Hematopoietic multipotent progenitor cell (in vitro differentiated cells): Measurements from ENCODE around the gene VPS50. TPM values are rescaled to one million over a fixed set of nuclear protein-coding genes. Genes with fewer than 3 reads are reported as not detected.

Experiments
- DNase-seq, 3 donors: peaks; one replicate each; pipeline ENCODE4 v3.0.0-alpha.2; 2011 to 2015; ENCODE audit warnings: low read depth in 2 of 3, low spot score in 2 of 3
- total RNA-seq: library from RNA; depleted of rRNA; stranded (reverse); fragments of >200 nt; gene quantifications from one replicate; pipeline ENCODE4 v1.2.3, GENCODE V29; 2012

VPS50 gene
- 10.8 TPM for total RNA-seq

- DNase-seq, result peak; percentile 85 to 98 (median 94)
Measured at GRCh38 chr7:93231799-93232672, at the start of gene VPS50. VPS50 (plus strand) TSS chr7:93232366; CDS start chr7:93232468, 102 bp downstream.

DNA sequence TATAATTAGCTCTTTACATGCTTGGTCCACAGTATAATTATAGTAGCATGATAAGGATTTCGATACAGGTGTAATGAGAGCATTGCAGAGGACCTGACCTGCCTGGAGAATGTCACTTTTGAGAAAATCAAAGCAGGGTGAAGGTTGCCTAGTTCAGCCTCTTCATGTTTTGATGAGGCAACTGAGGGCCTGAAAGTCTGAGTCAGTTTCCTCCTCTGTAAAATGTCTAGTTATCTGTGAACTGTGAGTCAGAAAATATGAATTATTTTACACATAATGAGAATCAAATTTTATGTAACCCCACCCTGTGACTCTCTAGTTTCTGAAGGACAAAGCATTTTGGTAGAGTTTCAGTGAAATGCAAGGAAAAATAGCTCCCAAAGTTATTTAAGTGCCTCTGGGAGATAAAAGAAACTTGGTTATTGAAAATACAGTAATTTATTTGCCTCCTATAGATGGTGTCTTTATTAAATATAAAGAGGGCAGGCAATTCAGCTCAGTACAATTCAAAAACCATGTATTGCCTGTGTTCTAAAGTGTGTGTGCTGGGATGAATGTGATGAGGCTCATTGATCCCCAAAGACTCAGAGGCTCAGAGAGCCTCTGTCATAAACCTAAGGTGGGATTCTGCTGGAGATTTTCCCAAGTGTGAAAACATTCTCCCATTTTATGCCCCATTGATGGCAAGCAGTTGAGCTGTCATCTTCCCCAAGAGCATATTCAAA is 46.7 kb upstream of the VPS50 start:
- no peak for DNase-seq

DNA sequence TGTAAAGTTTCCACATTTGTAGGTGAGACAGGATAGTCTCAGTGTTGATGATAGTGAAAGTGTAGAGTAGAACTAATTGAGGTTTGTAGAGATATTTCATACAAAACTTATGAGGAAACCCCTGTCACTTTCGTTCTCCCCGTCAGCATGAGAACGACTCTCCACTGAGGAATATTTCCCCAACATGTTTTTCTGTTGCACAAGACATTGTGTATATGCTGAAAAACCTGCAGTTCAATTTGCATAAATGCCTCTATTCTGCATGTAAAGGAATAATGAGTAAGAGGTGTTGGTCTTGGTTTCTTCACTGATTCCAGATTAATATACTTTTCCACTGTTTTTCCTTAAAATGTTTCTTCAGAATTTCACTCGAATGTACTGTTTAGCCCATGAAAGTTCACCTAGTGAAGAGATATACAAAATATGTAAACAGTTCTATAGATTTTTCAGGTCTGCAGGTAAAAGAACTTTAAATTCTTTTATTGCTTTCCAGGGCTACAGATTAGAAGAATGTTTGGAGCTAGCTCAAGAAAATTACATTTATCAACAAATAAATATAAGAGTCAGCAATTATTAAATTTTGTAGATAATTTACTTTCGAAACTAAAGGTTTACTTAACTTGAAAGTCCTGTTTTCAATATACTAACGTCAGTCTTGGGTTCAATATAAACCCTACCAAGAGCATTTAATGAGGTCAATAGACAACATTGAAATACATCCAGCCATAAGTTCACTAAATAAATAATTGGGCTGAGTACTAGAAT is 43.1 kb upstream of the VPS50 start:
- no peak for DNase-seq

GRCh38 chr7:93194386-93194785 is 37.8 kb upstream of the VPS50 start:
- no peak for DNase-seq

DNA sequence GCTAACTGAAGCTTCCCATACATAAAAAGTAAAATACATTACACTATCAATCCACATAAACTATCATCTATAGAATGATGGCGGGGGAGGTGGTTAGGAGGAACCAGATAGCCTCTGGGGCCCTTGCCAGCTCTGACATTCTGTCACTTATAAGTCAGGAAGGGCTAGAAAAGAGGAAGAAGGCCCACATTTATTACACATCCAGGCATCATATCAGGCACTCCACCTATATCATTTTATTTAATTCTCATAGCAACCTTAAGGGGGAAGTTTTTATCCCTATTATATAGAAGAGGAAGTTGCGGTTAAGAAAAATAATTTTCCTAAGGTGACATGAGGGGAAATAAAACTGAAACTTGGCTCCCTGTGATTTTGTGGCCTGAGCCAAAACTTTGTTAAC is 35.8 kb upstream of the VPS50 start:
- DNase-seq, result peak in 2 of 3 donors; percentile 25 to 61

DNA sequence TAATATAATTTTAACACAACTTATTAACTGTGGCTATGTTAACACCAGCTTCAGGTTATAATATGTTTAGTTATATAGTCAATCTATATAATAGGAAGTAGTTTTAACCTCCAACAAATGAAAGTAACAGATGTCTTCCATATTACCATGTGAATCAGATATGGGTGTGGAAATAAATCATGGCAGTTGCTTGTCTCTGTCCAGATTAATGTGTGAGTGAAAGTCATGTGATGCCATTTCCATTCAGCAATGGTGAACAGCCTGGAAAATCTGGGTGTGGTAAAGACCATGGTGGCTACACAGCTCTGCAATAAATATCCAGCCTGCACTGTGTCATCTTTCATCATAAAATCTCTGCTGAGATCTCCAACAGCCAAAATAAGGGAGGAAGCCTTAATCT is 33.7 kb upstream of the VPS50 start:
- no peak for DNase-seq

DNA sequence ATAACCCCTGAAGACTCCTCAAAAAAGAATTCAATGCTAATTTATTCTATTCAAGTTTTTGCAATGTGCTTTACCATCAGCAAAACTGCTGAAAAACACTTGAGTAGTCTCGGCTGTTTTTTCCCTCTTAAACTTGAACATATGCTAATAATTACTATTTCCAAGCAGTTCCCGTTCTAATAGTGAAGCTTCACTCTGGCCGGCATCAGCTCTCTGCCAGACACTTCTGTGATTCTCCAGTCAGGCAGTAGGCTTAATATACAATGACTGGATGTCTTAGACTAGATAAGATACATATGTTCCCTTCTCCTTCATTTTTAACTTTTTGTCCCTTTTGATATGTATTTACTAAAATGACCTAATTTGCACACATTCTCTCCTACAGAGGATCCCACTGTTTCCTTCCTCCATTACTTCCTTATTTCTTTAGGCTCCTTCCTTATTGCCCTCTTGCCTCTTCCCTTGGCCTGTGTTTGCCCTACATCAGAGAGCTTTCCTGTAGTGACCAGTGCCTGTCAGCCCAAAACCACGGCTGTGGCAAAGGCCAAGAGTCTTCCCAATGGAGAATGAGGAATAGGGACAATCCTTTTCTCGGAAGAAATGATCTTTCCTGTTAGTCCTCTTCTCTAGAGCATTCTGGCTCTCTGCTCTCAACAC is 29.4 kb upstream of the VPS50 start:
- DNase-seq, result no peak

GRCh38 chr7:93203496-93203895 is 28.7 kb upstream of the VPS50 start:
- DNase-seq, result no peak

- no peak for DNase-seq
Measured at GRCh38 chr7:93205046-93205445, 27.1 kb upstream of the VPS50 start.

GRCh38 chr7:93211228-93211818 is 20.8 kb upstream of the VPS50 start:
- DNase-seq, result no peak

DNA sequence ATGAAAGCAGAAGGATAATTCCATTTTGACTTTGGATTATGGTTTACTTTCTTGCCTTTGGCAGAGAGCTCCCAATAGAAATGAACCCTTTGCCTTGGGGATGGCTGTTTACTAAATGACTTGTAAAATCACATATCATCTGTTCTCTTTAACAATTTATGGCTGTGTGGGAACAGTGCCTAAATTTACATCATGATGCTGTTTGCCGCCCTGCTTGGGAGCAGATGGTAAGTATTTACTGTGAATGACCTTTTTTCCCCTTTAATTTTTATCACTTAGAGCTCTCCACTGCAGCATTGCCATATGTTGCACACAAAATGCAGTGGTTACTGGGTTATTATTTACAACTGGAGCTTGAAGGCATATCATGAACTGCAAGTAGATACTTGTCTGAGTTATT is 19.3 kb upstream of the VPS50 start:
- DNase-seq, result no peak

GRCh38 chr7:93218997-93219827 is 13.0 kb upstream of the VPS50 start:
- peak in 1 of 3 donors; percentile 18 for DNase-seq

- no peak for DNase-seq
Measured at GRCh38 chr7:93219868-93220267, 12.3 kb upstream of the VPS50 start.

- DNase-seq, result no peak
Measured at GRCh38 chr7:93226310-93226709, 5.9 kb upstream of the VPS50 start, which contains the start of gene HEPACAM2. HEPACAM2 (minus strand) TSS chr7:93226469.

DNA sequence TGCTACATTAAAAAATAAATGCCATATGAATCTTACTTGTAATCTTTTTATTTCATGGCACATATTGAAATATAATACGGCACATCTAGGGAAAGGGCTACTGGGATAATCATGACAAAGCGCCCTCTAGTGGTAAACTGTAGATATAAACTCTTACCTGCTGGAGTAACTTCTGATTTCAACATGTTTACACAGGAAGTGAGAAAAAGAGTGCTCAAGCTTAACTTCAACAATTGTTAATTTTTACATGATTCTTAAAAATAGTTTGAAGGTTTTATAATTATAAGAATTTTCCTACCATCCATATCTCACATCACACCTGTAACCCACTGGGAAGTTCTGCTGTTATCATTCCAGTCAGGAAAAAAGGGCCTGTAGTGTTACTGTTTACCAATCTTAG is 3.9 kb upstream of the VPS50 start:
- peak in 2 of 3 donors; percentile 53 to 77 for DNase-seq

DNA sequence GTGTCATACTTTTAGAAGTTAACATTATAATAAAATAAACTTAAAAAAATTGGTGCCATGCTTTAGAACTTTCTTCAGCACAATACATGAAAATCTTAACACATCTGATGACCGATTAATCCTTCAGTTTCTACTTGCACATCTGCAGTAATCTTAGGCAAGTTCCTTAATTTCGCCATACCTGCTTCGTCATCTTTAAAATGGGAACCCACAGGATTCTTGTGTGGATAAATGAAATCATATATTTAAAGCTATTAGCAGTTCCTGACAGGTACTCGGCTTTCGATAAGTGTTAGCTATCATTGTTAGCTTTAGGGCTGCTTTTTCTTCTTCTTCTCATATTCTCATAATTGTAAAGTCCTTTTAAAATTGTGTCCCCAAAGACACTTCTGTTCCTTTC is 907 bp upstream of the VPS50 start:
- DNase-seq, result peak in 1 of 3 donors; percentile 5

DNA sequence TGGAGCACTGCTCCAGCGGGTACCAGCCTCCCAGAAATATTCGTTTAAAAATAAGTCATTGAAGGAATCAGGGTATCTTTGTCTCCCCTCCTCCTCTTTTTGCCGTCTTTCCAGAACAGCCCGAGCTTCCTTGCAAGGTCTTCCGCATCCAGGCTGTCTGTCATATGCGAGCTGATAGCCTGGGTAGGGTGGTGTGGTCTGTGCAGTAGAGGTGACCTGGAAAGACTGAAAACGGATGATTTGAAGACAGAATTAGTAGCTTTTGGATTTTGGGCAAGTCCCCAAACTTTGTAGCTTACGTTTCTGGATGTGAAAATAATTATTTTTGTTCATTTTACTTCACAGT is 480 bp downstream of the VPS50 start:
- DNase-seq, result no peak

DNA sequence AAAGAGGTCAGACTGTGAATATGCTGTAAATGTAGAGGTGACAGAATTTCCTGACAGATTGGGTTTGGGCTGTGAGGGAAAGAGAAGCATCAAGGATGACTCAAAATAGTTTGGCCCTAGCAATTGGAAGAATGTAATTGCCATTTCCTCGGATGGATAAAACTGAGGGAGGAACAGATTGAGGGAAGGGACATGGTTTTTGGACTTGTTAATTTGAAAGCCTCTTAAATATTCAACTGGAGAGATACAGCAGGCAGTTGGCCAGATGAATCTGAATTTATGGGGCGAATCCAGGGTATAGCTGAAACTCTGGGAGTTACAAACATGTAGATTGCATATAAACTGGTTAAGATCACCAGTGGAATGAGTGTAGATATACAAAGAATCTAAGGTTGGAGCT is 3.4 kb downstream of the VPS50 start:
- no peak for DNase-seq

DNA sequence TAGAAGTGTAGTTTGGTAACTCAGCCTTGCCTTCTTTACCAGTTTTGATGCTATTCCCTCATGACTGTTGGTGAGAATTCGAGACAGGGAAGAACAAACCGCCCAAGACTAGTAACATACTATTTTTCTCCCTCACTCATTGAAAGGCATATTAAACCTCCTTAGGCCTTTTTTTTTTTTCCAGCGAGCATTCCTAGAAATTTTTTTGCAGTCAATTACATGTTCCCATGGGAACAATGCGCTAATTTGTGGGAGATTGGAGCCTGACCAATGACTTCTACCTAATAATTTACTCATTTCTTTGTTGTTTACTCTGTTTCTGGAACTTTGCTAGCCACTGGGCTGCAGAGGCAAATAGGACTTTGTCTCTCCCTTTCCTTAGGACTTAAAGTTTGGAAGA is 6.0 kb downstream of the VPS50 start:
- no peak for DNase-seq
